NCI-H128 (cell line): ENCODE measurements around the gene HMGCLL1.

Experiments used
- DNase-seq: peaks from one replicate; lab custom pipeline; 2025; ENCODE audit not compliant: unreplicated experiment; lab: John Stamatoyannopoulos, UW

Gene HMGCLL1

GRCh38 chr6:55578537-55579363, at the start of gene HMGCLL1:
Gene HMGCLL1 (minus strand): TSS chr6:55579192. CDS start chr6:55579055, 137 bp downstream.
- DNase-seq: no peak

- DNase-seq: no peak
Observed at GRCh38 chr6:55621993-55622392, 43.0 kb upstream of the HMGCLL1 start.

- no peak for DNase-seq
Observed at GRCh38 chr6:55621244-55621643, 42.3 kb upstream of the HMGCLL1 start.

GRCh38 chr6:55617272-55617671, 38.3 kb upstream of the HMGCLL1 start:
- DNase-seq: no peak

- no peak for DNase-seq
Observed at GRCh38 chr6:55604021-55604420, 25.0 kb upstream of the HMGCLL1 start.

- DNase-seq: no peak
Observed at GRCh38 chr6:55601120-55601519, 22.1 kb upstream of the HMGCLL1 start.

- DNase-seq: no peak
Observed at GRCh38 chr6:55594442-55594841, 15.4 kb upstream of the HMGCLL1 start.

GRCh38 chr6:55584654-55585354, 5.8 kb upstream of the HMGCLL1 start:
- no peak for DNase-seq

GRCh38 chr6:55576811-55577210, 2.2 kb downstream of the HMGCLL1 start:
- DNase-seq: no peak

- no peak for DNase-seq
Observed at GRCh38 chr6:55574556-55574955, 4.4 kb downstream of the HMGCLL1 start.

GRCh38 chr6:55569638-55570037, 9.4 kb downstream of the HMGCLL1 start:
- DNase-seq: no peak

- no peak for DNase-seq
Observed at GRCh38 chr6:55568808-55569439, 10.1 kb downstream of the HMGCLL1 start.

- no peak for DNase-seq
Observed at GRCh38 chr6:55567558-55567957, 11.4 kb downstream of the HMGCLL1 start.

- no peak for DNase-seq
Observed at GRCh38 chr6:55566036-55566710, 12.8 kb downstream of the HMGCLL1 start.

GRCh38 chr6:55562318-55562717, 16.7 kb downstream of the HMGCLL1 start:
- no peak for DNase-seq

- DNase-seq: no peak
Observed at GRCh38 chr6:55560290-55560885, 18.6 kb downstream of the HMGCLL1 start.

- DNase-seq: no peak
Observed at GRCh38 chr6:55557146-55557545, 21.8 kb downstream of the HMGCLL1 start.

- DNase-seq: no peak
Observed at GRCh38 chr6:55545791-55546190, 33.2 kb downstream of the HMGCLL1 start.

- DNase-seq: no peak
Observed at GRCh38 chr6:55543633-55544309, 35.2 kb downstream of the HMGCLL1 start.

GRCh38 chr6:55541024-55541423, 38.0 kb downstream of the HMGCLL1 start:
- no peak for DNase-seq
